GM11168 (cell line): ENCODE results near the gene SPACA7.

Source experiments
- in situ Hi-C: fragments of 300-500 bp; cut with MboI; formaldehyde crosslinking; loops from one replicate; pipeline ENCODE4 v1.12.0; 2022; ENCODE audit warnings: low sequenced_read_pairs; ENCODE audit not compliant: unreplicated experiment

Gene SPACA7

GRCh38 chr13:112456138-112457056 is 80.2 kb downstream of the SPACA7 start:
- in situ Hi-C loops = no loop called here

GRCh38 chr13:112457081-112457480 is 80.9 kb downstream of the SPACA7 start:
- in situ Hi-C loops = no loop called here

- in situ Hi-C loops = no loop called here
Measured at GRCh38 chr13:112457485-112457884, 81.3 kb downstream of the SPACA7 start.

GRCh38 chr13:112462408-112462807 is 86.3 kb downstream of the SPACA7 start:
- in situ Hi-C loops = no loop called here

DNA sequence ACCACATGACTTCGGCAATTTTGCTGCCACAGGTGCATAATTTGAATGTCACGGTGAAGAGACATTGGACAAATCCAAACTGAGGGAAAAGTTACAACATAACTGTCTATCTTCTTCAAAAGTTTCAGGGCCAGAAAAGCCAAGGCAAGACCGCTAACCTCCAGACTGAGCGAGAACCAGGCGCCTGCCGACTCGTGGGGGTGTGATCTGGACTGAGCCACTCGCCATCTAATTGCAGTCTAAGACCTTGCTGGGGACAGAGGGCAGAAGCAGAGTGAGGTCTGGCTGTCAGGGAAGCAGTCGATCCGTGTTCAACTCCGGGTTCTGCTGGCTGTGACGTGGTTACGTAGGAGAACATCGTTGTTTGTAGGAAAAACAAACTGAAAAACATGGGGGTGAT is 88.6 kb downstream of the SPACA7 start:
- in situ Hi-C loops = no loop called here

- in situ Hi-C loops = no loop called here
Measured at GRCh38 chr13:112465251-112466131, 89.3 kb downstream of the SPACA7 start.

DNA sequence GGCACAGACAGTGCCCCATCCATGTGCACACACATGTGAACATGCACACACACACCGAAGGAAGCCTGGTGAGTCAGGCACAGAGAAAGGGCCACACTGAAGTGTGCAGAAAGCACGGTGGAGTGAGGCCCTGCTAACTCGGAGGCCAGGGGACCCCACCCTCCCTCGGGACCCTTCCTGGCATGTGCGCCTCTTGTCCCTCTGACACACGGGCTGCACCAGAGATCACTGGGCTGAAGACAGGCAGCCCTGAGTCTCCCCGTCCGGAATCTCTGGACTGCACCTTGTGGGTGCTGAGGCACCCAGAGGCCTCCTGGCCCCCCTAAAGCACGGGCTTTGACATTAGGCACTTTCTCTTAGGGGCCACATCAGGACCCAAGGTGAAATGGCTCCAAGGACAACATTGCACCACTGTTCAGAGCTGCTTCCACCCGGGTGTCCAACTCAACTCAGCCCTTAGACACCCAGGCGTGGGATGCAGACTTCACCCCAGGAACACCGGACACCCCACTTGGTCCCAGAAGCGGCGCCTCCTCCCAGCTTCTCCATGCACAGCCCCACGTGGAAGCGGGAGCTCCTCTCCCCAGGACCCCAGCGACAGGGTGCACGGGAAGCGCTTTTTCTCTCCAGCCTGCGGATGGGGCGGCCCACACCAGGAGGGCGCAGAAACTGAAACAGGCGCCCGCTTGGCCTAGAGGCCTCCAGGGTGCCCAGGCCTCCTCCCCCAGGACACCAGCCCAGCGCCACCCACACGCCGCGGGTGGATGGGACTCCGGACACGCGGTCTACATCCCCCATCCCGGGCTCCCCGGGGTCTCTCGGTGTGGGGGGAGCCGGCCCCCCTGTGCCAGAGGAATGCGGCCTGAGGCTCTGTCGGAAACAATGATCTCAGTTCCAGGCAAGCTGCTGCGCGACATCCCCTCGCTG is 90.2 kb downstream of the SPACA7 start:
- in situ Hi-C loops = no loop called here

- in situ Hi-C loops = no loop called here
Measured at GRCh38 chr13:112467236-112467635, 91.1 kb downstream of the SPACA7 start.

DNA sequence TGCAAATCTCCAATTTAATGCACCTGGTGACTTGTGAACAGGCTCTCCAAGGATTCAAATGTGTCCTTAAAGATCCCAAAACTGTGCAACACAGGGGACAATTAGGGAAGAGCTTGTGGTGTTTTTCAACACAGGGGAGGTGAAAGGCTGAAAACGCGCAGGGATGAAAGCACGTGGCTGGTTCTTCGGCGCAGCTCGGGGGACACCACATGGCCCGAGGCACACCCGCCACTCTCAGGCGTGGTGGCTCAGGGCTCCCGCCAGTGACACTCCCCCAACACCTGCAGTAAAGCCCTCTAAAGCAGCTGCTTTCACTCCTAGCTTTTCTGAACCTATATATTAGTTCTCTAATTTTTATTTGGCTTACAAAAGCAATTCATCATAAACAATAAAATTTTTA is 91.9 kb downstream of the SPACA7 start:
- in situ Hi-C loops = no loop called here

GRCh38 chr13:112469071-112469745 is 93.1 kb downstream of the SPACA7 start:
- in situ Hi-C loops = no loop called here

DNA sequence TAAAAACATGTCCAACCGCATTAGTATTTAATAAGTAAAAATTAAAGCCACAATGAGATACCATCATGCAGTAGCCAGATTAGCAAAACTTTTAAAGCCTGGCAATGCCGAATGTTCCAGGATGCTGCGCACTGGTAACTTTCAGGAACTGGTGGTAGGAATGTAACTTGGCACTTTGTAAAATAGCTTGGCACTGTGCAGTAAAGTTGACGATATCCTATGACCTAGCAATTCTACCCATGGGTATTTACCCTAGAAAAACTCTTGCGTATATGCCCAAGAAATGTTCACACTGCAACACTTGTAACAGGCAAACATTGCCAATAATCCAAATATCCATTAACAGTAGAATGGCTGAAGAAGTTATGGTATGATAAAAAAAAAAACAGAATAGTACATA is 97.7 kb downstream of the SPACA7 start:
- in situ Hi-C loops = no loop called here

DNA sequence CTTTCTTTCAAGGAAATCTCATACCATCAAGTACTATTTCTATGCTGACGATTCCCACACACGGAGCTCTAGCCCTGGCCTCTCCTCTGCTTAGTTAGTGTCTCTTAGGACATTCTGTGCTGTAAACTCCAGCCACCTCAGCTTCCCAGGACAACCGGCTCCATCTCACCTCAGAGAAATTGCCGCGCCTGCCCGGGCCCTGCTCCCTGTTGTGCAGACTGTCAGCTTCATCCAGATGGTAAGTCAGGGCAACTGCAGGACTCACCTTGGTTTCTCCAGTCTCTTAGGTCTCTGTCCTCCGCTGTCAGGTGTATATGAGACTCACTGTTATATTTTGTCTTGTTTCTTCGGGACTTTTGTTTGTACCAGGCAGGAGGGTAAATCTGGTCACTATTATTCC is 98.7 kb downstream of the SPACA7 start:
- in situ Hi-C loops = no loop called here

- in situ Hi-C loops = no loop called here
Measured at GRCh38 chr13:112475889-112476288, 99.7 kb downstream of the SPACA7 start.

DNA sequence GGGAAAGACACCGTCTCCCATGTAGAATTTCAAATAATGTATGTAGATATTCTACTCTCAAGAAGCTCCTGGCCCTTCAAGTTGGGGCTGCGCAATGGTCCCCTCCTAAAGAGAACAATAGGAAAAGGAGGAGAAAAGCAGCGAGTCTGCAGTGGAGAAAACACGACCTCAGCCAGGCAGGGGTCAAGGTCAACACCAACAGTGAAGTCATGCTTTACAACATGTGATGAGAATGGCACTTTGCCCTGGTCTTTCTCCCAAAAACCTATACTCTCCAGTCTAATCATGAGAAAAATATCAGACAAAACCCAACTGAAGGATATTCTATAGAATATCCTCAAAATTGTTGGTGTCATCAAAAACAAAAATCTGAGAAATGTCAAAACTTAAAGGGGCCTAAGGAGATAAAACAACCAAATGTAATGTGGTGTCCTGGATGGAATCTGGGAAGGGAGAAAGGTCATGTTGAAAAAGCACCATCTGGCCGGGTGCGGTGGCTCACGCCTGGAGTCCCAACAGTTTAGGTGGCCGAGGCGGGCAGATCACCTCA is 101.0 kb downstream of the SPACA7 start:
- in situ Hi-C loops = no loop called here

- in situ Hi-C loops = no loop called here
Measured at GRCh38 chr13:112479389-112479788, 103.2 kb downstream of the SPACA7 start.

- in situ Hi-C loops = no loop called here
Measured at GRCh38 chr13:112481458-112481857, 105.3 kb downstream of the SPACA7 start.

GRCh38 chr13:112483299-112483698 is 107.1 kb downstream of the SPACA7 start:
- in situ Hi-C loops = no loop called here
